Neural progenitor cell (in vitro differentiated cells): ENCODE measurements around the gene ISY1.

Source experiments
- CTCF ChIP-seq: fragments of 200-600 bp; sonication (generic); IDR thresholded peaks from 2 replicates; pipeline ENCODE4 v1.5.1; 2017; ENCODE audit warnings: antibody characterized with exemption, mild to moderate bottlenecking
- EZH2 ChIP-seq: fragments of 200-600 bp; sonication (generic); IDR thresholded peaks from 2 replicates; pipeline ENCODE4 v1.6.1; 2017; ENCODE audit warnings: antibody characterized with exemption, mild to moderate bottlenecking, moderate library complexity
- EZH2phosphoT487 ChIP-seq: fragments of 200-600 bp; sonication (generic); IDR thresholded peaks from 2 replicates; pipeline ENCODE4 v1.6.1; 2017; ENCODE audit warnings: antibody characterized with exemption

- no peak for TF ChIP-seq CTCF
- TF ChIP-seq EZH2, result no peak
- TF ChIP-seq EZH2phosphoT487, result no peak
These were observed 38.5 kb upstream of the ISY1 start for GRCh38 chr3:129199366-129199765.
